ENCODE results near the gene TBC1D24. TPM values are rescaled to one million over a fixed set of nuclear protein-coding genes. Genes with fewer than 3 reads are reported as not detected.

TBC1D24 gene
- total RNA-seq, 1 experiment from 2014 or later: 24.6 TPM

DNA sequence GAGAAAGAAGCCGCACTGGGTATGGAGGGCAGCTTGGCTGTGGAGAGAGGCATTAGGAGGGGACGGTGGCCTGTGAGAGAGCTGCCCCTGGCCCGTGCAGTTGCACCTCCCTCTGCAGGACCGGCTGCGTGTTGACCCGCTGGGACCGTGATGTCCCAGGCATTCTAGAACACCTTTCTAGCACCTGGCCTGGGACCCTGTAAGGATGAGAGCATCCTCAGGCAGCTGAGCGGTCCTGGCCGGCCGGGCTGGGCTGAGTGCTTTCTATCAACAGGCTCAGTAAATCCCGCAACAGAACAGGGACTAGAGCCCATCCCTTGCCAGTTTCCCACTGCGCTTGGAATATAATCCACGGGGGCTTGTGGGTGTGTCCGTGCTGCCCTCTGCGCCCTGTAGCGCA is 14.7 kb downstream of the TBC1D24 start:
- DNase-seq (ENCODE audit: low read depth, low spot score) (no peak), ATAC-seq (no peak; the same call in 1 of the 2 replicates)
- Histone ChIP-seq H4K20me1 (ENCODE audit: insufficient read depth) (no peaks in the 10 kb centered on the region), H3K9me2 (ENCODE audit: insufficient read depth) (no peaks in the 10 kb centered on the region), H3K27me3 (ENCODE audit: insufficient read depth, low read length) (no peaks in the 10 kb centered on the region), H3K4me2 (ENCODE audit: low read length) (no peak overlapping the region), H3K4me3 (replicated peaks in 1 of 2; ENCODE audit: low read depth in 1 of 2, low read length in 2 of 2) (no peak overlapping the region), H3K79me2 (ENCODE audit: insufficient read depth, low read length) (peaks cover 17% of the 10 kb centered on the region; the same call in 1 of the 2 replicates), H3K9ac (ENCODE audit: low read length) (no peak overlapping the region), H3K4me1 (ENCODE audit: control insufficient read depth in 1 of 2, insufficient read depth in 2 of 2, low read length in 2 of 2) (no peaks in the 10 kb centered on the region), H2AFZ (ENCODE audit: low read depth, low read length, poor library complexity, severe bottlenecking) (no peak overlapping the region), H3K36me3 (ENCODE audit: control insufficient read depth in 1 of 2, insufficient read depth in 2 of 2, low read length in 2 of 2) (no peaks in the 10 kb centered on the region; a peak in 1 of 4 replicates), H3K9me3 (ENCODE audit: control insufficient read depth in 1 of 2, insufficient read depth in 1 of 2, low read depth in 1 of 2, low read length in 2 of 2) (no peaks in the 10 kb centered on the region), H3K27ac (ENCODE audit: low read depth, low read length) (no peak overlapping the region)
- intact Hi-C loops (cut with micrococcal nuclease): no loop called here
- CTCF ChIA-PET: no interaction called here
- RAD21 ChIA-PET (ENCODE audit: low non-redundant PET in 1 of 2, low total read pairs in 2 of 2, uncharacterized antibody in 2 of 2, unreplicated experiment in 2 of 2): no interaction called here
- BruUV-seq (replicated peaks): no TSS peak
- TF ChIP-seq, protein P1, sequence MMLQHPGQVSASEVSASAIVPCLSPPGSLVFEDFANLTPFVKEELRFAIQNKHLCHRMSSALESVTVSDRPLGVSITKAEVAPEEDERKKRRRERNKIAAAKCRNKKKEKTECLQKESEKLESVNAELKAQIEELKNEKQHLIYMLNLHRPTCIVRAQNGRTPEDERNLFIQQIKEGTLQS (IDR thresholded peaks at IDR 0.05): no peak
- TF ChIP-seq, protein P2, sequence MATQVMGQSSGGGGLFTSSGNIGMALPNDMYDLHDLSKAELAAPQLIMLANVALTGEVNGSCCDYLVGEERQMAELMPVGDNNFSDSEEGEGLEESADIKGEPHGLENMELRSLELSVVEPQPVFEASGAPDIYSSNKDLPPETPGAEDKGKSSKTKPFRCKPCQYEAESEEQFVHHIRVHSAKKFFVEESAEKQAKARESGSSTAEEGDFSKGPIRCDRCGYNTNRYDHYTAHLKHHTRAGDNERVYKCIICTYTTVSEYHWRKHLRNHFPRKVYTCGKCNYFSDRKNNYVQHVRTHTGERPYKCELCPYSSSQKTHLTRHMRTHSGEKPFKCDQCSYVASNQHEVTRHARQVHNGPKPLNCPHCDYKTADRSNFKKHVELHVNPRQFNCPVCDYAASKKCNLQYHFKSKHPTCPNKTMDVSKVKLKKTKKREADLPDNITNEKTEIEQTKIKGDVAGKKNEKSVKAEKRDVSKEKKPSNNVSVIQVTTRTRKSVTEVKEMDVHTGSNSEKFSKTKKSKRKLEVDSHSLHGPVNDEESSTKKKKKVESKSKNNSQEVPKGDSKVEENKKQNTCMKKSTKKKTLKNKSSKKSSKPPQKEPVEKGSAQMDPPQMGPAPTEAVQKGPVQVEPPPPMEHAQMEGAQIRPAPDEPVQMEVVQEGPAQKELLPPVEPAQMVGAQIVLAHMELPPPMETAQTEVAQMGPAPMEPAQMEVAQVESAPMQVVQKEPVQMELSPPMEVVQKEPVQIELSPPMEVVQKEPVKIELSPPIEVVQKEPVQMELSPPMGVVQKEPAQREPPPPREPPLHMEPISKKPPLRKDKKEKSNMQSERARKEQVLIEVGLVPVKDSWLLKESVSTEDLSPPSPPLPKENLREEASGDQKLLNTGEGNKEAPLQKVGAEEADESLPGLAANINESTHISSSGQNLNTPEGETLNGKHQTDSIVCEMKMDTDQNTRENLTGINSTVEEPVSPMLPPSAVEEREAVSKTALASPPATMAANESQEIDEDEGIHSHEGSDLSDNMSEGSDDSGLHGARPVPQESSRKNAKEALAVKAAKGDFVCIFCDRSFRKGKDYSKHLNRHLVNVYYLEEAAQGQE (IDR thresholded peaks at IDR 0.05; ENCODE audit: low read depth): no peak
- no peak for TF ChIP-seq ELF1 (IDR thresholded peaks at IDR 0.05; ENCODE audit: borderline replicate concordance, low read depth)
- TF ChIP-seq POLR2A (IDR thresholded peaks at IDR 0.05; ENCODE audit: borderline replicate concordance, extremely low read depth, insufficient read depth, insufficient read length): no peak
- TF ChIP-seq SIN3A (IDR thresholded peaks at IDR 0.05; ENCODE audit: low read depth): no peak
- no peak for TF ChIP-seq JUND (IDR thresholded peaks at IDR 0.05)
- TF ChIP-seq EGR1 (IDR thresholded peaks at IDR 0.05; ENCODE audit: low read depth): no peak
- TF ChIP-seq, protein P3, sequence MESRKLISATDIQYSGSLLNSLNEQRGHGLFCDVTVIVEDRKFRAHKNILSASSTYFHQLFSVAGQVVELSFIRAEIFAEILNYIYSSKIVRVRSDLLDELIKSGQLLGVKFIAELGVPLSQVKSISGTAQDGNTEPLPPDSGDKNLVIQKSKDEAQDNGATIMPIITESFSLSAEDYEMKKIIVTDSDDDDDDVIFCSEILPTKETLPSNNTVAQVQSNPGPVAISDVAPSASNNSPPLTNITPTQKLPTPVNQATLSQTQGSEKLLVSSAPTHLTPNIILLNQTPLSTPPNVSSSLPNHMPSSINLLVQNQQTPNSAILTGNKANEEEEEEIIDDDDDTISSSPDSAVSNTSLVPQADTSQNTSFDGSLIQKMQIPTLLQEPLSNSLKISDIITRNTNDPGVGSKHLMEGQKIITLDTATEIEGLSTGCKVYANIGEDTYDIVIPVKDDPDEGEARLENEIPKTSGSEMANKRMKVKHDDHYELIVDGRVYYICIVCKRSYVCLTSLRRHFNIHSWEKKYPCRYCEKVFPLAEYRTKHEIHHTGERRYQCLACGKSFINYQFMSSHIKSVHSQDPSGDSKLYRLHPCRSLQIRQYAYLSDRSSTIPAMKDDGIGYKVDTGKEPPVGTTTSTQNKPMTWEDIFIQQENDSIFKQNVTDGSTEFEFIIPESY (IDR thresholded peaks at IDR 0.05; ENCODE audit: extremely low read depth, insufficient replicate concordance, low read length): no peak
- no peak for TF ChIP-seq YY1 (IDR thresholded peaks at IDR 0.05; ENCODE audit: extremely low read depth, insufficient replicate concordance, low read depth, low read length)
- TF ChIP-seq RAD21 (IDR thresholded peaks at IDR 0.05; ENCODE audit: low read depth): no peak
- POLR2A ChIA-PET: no interaction called here
